ENCODE measurements around the gene CHMP6. TPM values are rescaled to one million over a fixed set of nuclear protein-coding genes. Genes with fewer than 3 reads are reported as not detected.

Gene CHMP6
- total and polyA plus RNA-seq, 9 of the 15 experiments (the other 6 are each of a cell fraction or from before 2014, with no cell fraction given) = 0.25 to 30.4 (median 13.4) TPM

- Histone ChIP-seq H3K4me3 (no peak overlapping the region), H3K27me3 (ENCODE audit: control insufficient read depth in 2 of 2, insufficient read depth in 2 of 2, low read length in 2 of 2) (no peaks in the 10 kb centered on the region), H4K20me1 (replicated peaks; ENCODE audit: control insufficient read depth, insufficient read depth, low read length) (peaks cover 34% of the 10 kb centered on the region), H3K9me3 (replicated peaks; ENCODE audit: control insufficient read depth, insufficient read depth, low read depth, low read length) (no peaks in the 10 kb centered on the region), H3K36me3 (ENCODE audit: control insufficient read depth, insufficient read depth, low read length) (peaks cover 7% of the 10 kb centered on the region; the same call in 1 of the 3 replicates), H3K4me2 (ENCODE audit: insufficient read depth, low read length) (no peak overlapping the region), H3K9ac (ENCODE audit: insufficient read depth in 1 of 2, low read depth in 2 of 2, low read length in 2 of 2) (peak overlapping the region in 1 of 2 experiments; percentile 82; a peak in 2 of 4 replicates), H2AFZ (ENCODE audit: low read depth, low read length) (no peak overlapping the region), H3K27ac (ENCODE audit: extremely low read depth, low read depth, low read length) (no peak overlapping the region), H3K79me2 (ENCODE audit: control insufficient read depth, insufficient read depth, low read length) (peaks cover 60% of the 10 kb centered on the region), H3K9me1 (ENCODE audit: control insufficient read depth, insufficient read depth, low read length) (peaks cover 13% of the 10 kb centered on the region), H3K4me1 (replicated peaks in 1 of 2; ENCODE audit: control insufficient read depth in 2 of 2, insufficient read depth in 2 of 2, low read length in 2 of 2) (peaks cover 16 to 85% of the 10 kb centered on the region in 2 experiments; a peak in 4 of 5 replicates)
- CTCF ChIA-PET (ENCODE audit: low intra/inter-chr PET ratio) = no interaction called here
- POLR2A ChIA-PET = interaction anchor here (0.6 to 1.5 kb wide), 4 partner anchors 12 to 159 kb away, joined by 3 to 5 read pairs (median 4); partner anchors contain the start of gene BAIAP2
- no peak for ATAC-seq
- intact Hi-C loops (cut with micrococcal nuclease) = no loop called here
- FAIRE-seq = no peak
- in situ Hi-C loops (cut with MboI) = no loop called here
- no peak for DNase-seq (ENCODE audit: extremely low read depth in 1 of 4, low spot score in 3 of 4)
- no TSS peak for BruUV-seq (replicated peaks)
- 80% methylated on average over 21 of the region's 28 CpGs for WGBS (ENCODE audit: insufficient coverage, low coverage, missing lambda C conversion rate)
- no peak for TF ChIP-seq SFPQ (IDR thresholded peaks at IDR 0.05; ENCODE audit: low read depth, low read length)
- TF ChIP-seq TFAP4 (CRISPR knock-in tag; IDR thresholded peaks at IDR 0.05; ENCODE audit: borderline replicate concordance) = peak; percentile 58; the same call in 1 of the 2 replicates
- no peak for TF ChIP-seq ZNF507 (tag; conservative IDR thresholded peaks at IDR 0.05)
- 0 out of 2 replicates have a peak, but pooled peaks have one; percentile 11 for TF ChIP-seq CEBPG (CRISPR knock-in tag; IDR thresholded peaks at IDR 0.05)
- TF ChIP-seq CEBPG (tag; conservative IDR thresholded peaks at IDR 0.05 in 1 of 2, IDR thresholded peaks at IDR 0.05 in 1 of 2) = no peak
- no peak for TF ChIP-seq TRIM25 (IDR thresholded peaks at IDR 0.05; ENCODE audit: borderline replicate concordance)
- TF ChIP-seq ZNF282 (CRISPR knock-in tag; IDR thresholded peaks at IDR 0.05) = peak; percentile 40; the same call in 1 of the 2 replicates
- TF ChIP-seq TCF3 (CRISPR knock-in tag; IDR thresholded peaks at IDR 0.05) = no peak
- no peak for TF ChIP-seq ZHX1 (conservative IDR thresholded peaks at IDR 0.05; ENCODE audit: low read length)
These were observed 57.3 kb downstream of the CHMP6 start for GRCh38 chr17:81048827-81049371.
